Body of pancreas (tissue), 4 donors: ENCODE data around the gene FAM117A.

ENCODE experiments used
- CTCF ChIP-seq, 7 experiments: fragments of 450-650 bp in 4 of 7; fragments of 200-600 bp in 3 of 7; sonication (generic) in 3 of 7; IDR thresholded peaks; one replicate each; pipeline ENCODE4 v1.5.1; 2016 to 2019; ENCODE audit warnings: antibody characterized with exemption in 7 of 7
- POLR2A ChIP-seq, 3 donors: fragments of 450-650 bp; IDR thresholded peaks; one replicate each; pipeline ENCODE4 v1.6.1; 2016; ENCODE audit warnings: antibody characterized with exemption in 3 of 3, mild to moderate bottlenecking in 2 of 3

- TF ChIP-seq CTCF (IDR thresholded peaks at IDR 0.05) (no peak), POLR2A (IDR thresholded peaks at IDR 0.05) (no peak)
These were observed 3.1 kb upstream of the FAM117A start for GRCh38 chr17:49766918-49767530.
